ENCODE results near the gene SLIT3.

SLIT3 gene

GRCh38 chr5:169265888-169266287 lies 35.1 kb downstream of the SLIT3 start:
- DNase-seq (ENCODE audit: low read depth) = no peak

- no peak for DNase-seq (ENCODE audit: low read depth)
Observed at GRCh38 chr5:169263591-169263990, 37.3 kb downstream of the SLIT3 start.

DNA sequence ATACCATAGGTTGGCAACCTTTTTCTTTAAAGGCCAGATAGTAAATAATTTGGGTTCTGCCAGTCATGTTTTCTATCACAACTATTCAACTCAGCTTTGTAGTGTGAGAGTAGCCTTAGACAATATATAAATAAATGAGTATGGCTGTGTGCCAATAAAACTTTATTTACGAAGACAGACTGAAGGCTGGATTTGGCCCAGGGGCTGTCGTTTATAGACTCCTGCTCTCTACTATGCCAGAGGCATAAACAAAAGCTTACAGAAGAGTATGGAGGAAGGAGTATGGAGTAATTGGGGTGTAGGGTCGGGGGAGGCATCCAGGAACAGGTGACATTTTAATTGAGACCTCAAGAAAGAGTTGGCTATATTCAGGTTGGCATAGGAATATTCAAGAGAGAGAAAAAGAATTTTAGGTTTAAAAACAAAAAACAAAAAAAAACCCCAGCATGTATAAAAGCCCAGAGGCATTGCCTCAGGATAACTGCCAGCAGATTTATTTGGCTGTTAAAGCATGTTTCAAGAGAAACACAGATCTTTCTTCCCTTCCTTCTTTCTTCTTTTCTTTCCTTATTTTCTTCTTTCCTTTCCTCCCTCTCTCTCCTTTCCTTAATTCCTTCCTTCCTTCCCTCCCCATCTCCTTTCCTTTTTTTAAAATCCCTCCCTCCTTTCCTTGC lies 39.9 kb downstream of the SLIT3 start:
- no peak for DNase-seq (ENCODE audit: low read depth)

DNA sequence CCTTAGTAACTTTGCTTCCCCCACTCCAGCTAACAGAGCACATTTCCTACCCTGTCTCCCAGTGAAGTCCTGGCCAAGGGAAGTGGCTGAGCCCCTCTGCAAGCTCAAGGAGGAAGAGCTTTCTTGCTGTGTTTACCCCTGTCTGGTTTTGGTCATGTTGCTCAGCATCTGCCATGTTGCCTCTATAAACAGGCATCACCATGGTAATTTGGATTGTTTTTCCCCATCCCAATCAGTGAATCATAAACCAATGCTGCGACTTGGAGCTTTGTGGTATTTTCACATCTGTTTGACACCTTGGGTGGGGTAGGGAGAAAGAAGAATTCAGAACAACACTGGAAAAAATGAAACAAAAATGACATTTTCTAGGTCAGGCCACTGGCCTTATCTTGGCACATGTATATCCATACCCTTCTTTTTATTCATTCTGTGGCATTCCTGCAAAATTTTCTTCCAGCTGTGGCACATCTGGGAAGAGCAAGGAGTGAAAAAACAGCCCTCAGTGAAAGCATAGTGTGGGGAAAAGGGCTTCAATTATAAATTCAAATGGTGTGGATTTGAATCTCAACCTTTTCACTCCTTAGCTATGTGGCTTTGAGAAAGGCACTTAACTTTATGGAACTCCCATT lies 42.5 kb downstream of the SLIT3 start:
- no peak for DNase-seq (ENCODE audit: low read depth)

GRCh38 chr5:169256191-169256590 lies 44.7 kb downstream of the SLIT3 start:
- no peak for DNase-seq (ENCODE audit: low read depth)

- DNase-seq (ENCODE audit: low read depth) = no peak
Observed at GRCh38 chr5:169253071-169253470, 47.9 kb downstream of the SLIT3 start.

DNA sequence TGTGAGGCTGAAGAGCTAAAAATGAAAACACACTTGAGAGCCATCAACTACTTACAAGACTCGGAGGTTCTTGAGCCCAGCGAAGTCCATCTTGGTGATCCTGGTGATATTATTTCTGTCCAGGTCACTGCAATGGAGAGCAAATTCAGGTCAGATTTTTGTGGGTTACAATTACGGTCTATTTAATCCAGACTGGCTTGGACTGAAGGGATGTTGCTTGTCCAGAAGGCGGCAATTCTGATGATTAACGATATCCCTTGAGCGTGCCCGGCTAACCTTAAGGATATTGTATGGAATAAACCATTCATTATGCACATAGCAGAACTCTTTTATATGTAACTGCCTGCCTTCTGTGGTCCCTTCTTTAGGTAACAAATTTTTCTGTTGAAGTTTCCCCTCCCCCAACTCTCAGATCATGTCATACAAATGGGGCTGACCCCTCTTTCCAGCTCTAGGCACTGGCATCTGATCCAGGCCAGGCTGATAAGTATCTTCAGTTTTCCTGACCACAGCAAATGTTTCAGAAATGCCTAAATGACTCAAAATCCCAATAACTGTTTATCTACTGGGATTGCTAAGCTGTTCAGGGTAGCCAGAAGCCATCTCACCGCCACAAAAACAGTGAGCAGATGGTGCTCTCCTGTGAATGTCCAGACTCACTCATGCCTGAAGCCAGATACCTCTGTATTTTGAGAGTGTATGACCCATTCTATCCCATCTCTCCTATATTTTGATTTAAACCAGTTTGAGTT lies 49.4 kb downstream of the SLIT3 start:
- DNase-seq (ENCODE audit: low read depth) = no peak

DNA sequence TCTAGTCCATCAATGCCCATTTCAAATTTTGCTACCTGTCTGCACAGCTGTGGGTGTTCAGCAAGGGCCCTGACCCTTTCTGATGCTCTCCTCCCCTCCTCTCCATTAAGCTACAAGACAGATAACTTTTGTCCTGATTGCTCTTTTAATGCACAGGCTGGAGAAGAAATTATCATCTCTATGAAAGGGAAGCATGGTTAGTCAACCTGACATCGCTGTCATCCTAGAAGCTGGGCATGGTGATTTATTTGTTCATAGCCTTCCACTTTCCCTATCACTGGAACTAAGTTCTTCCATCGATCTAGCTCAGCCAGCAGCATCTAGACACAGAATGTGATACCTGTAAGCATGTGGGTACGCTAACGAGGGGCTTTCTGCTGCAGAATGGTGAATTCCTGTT lies 50.1 kb downstream of the SLIT3 start:
- no peak for DNase-seq (ENCODE audit: low read depth)

DNA sequence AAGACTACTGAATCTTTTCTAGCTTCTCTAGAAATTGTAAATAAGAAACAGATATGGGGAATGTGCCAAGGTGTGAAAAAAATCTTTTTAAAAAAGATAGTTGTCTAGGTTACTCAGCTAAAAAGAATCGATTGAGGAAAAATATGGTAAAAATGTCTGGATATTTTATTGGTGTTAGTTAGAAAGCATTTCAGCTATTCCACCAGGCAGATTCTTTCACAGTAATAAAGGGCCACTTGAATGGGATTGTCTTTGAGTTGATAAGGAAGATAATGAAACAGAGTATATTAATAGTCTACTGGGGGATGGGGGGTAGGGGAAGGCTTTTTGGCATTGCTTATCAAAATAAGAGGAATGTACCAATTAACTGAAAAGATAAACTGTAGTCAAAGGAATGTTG lies 51.9 kb downstream of the SLIT3 start:
- DNase-seq (ENCODE audit: low read depth) = no peak

- DNase-seq (ENCODE audit: low read depth) = no peak
Observed at GRCh38 chr5:169248550-169248949, 52.4 kb downstream of the SLIT3 start.

GRCh38 chr5:169244812-169245211 lies 56.1 kb downstream of the SLIT3 start:
- DNase-seq (ENCODE audit: low read depth) = no peak

- no peak for DNase-seq (ENCODE audit: low read depth)
Observed at GRCh38 chr5:169243651-169244422, 57.1 kb downstream of the SLIT3 start.

DNA sequence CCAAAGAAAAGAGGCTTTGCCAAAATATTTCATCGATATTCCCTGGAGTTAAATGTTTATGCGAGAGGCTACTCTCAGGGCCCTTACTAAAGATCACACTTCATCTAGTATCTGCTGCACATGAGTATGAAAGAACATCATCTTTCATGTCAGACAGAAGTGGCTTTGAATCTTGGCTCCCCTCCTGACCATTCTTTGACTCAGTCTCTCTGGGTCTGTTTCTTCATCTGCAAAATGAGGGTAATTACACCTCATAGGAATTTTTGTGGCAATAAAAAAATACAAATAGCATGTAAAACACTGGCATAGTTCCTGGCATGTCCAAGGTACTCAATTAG lies 58.1 kb downstream of the SLIT3 start:
- no peak for DNase-seq (ENCODE audit: low read depth)

GRCh38 chr5:169242175-169242848 lies 58.6 kb downstream of the SLIT3 start:
- DNase-seq (ENCODE audit: low read depth) = no peak

DNA sequence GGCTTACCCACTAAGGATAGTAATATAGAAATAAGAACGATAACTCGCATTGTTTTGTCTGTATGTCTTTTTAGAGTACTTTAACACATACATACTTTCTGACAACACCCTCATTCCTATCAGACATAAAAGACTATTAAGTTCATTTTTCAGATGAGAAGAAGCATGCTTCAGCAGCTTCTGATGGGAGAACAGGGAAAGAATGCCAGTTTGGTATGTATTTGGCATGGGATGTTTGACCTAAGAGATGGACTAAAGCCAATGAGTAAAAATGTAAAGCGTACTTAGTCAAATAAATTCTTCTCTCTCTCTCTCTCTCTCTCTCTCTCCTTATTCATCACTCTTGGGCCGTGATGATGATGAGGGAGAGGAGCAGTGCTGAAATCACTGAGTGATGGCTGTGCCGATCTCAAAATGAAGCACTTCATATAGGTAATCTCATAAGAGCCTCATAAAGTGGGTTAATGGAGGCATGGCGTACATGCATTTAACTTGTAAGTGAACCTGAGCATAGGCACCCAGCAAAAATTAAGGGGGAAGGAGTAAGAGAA lies 71.5 kb downstream of the SLIT3 start:
- DNase-seq (ENCODE audit: low read depth) = no peak

GRCh38 chr5:169226895-169227294 lies 74.0 kb downstream of the SLIT3 start:
- no peak for DNase-seq (ENCODE audit: low read depth)

DNA sequence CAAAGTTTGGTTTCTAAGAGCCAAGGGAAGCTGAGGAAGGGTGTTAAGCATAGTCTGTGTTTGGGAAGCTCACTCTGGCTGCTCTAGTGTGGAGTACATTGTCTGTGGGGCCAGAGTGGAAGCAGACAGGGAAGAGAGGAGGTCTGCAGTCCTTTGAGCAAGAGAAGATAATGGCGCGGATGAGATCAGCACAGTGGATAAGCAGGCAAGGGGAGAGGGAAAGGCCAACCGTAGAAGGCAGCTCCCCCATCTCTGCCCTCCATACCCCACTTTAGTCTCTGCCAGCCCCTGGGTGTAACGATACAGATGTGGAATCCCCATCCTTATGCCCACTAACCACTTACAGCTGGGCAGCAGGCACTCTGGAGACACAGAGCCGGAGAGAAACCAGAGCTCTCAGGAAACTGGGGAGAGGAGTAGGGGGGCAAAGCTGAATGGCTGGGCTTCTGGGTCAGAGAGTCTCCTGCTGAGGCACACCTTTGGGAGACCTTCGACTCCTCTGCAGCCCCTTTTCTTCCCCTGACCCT lies 75.0 kb downstream of the SLIT3 start:
- DNase-seq (ENCODE audit: low read depth) = no peak

- DNase-seq (ENCODE audit: low read depth) = no peak
Observed at GRCh38 chr5:169223595-169223953, 77.4 kb downstream of the SLIT3 start.

- DNase-seq (ENCODE audit: low read depth) = no peak
Observed at GRCh38 chr5:169222934-169223594, 77.9 kb downstream of the SLIT3 start.

DNA sequence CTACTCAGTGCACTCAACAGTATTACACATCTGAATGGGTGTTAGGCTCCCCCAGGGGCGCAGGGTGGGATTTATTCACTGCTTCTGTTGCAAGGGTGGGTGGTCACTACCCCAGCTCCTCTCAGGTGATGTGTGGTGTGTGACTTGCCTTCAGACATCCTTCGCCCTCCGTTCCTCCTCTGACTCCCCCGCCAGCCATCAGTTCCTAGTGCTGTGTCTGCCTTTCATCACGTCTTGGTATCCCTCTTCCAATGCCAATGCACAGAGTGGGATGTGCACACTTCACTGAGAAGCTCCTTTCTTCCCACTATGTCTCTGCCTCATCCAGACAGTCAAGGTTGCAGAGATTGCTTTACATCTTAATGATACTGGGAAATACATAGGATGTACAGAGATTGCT lies 79.4 kb downstream of the SLIT3 start:
- no peak for DNase-seq (ENCODE audit: low read depth)

- DNase-seq (ENCODE audit: low read depth) = no peak
Observed at GRCh38 chr5:169219961-169220360, 81.0 kb downstream of the SLIT3 start.
